ENCODE results near the gene SNRNP48.

The SNRNP48 gene

DNA sequence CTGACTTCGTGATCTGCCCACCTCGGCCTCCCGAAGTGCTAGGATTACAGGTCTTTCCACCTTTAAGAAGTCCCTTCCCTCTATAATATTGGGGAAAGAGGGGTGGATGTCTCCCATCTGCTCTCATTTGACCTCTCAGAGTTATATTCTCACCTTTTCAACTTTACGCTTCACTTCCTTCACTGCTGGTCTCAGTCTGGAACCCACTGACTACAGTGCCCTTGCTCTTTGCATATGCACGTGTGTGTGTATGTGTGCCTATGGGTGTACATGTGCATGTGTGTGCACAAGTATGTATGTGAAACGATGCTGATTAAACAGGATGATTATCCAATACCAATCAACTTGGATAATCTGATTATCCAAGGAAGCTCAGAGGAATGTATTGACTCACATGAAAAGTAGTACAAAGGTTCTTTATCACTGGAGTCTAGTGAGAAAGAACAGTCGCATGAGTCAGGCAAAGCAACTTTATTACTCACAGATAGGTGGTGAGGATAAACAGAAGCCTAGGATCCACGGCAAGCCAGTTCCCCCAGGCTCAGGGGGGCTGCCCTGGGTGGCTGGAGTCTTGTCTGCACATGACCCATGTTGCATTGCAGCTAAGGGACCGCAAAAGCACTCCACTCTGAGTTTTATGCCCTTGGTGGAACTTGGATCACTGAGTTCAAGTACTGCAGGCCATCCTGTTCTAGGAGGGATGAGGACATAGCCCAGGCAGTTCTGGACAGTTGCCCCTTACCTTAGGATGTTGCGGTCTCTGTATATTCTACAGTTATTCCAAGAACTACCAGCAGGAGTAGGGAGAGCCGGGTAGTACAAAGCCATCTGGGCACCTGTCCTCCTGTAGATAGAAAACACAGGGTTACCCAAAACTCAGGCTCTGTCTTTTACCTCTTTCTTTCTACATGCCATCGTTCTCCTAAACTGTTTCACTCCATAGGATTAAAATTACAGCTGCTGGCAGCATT, 50.9 kb downstream of the SNRNP48 start:
- no peak for DNase-seq (ENCODE audit: low read depth, low spot score)

GRCh38 chr6:7642791-7643190, 52.8 kb downstream of the SNRNP48 start:
- DNase-seq (ENCODE audit: low read depth, low spot score) = no peak

GRCh38 chr6:7644417-7644816, 54.4 kb downstream of the SNRNP48 start:
- DNase-seq (ENCODE audit: low read depth, low spot score) = no peak

DNA sequence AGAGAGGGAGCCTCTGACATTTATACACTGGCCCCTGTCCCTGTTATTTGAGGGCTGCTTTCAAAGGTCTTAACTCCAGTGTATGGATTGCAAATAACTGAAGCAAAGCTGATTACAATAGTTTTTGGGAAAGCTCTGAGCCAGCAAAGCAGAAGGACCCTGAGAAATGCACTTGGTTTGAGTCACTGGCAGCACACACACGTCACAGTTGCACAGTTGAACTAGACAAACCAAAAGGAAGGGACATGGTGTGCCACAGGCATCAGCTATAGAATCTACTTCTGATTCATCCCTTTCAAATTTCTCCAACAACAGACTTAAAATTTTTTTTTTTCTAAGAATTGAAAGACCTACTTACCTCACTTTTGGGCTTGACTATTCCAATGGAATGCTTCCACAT, 56.4 kb downstream of the SNRNP48 start:
- no peak for DNase-seq (ENCODE audit: low read depth, low spot score)

DNA sequence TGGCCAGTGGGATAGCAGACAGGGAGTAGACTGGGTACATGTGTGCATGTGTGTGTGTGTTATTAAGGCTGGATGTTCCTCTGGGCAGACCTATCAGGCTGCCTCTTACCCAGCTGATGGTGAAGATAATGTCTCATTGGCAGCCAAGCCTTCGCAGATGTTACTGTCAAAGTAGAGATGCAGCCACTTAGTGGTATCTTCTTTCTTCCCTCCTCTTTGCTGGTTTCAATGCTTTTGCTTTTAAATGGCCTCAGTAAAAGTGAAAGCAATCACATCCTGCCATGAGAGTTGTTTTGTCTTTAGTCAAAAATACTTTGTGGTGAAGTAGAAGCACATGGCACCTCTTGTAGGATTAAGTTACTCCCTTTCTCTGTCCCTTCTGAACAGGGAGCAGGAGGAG, 57.5 kb downstream of the SNRNP48 start:
- DNase-seq (ENCODE audit: low read depth, low spot score) = no peak

DNA sequence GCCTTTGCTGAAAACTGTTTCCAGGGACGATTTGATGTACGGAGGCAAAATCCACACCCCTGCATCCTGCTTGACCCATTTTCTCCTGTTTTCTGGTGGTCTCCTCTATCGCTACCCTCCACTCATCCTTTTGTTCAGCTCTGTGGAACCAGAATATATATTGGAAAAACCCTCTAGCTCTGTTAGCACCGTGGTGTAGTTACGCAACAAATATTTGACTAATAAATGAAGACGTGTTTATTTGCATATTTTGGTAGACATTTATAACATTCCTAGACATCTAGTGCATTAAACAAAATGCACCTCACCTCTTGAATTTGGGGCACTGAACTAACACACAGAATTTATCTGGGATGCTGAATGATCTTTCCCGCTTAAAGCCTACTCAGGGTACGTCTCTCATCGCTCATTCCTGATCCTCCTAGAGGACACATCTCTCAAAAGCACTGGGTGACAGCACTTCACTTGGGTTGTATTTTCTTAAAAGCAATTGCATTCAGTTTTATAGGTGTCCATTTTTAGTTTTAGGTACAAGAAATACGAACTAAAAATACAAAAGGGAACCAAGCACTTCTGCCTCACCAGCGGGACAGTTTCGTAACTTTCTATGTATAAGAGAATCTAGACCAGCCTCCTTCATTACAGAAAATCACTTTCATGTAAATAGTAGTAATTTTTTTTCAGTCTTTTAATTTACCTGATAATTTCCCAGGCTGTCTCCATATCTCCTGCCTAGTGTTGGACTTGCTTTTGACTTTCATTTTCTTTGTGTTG, 59.2 kb downstream of the SNRNP48 start:
- DNase-seq (ENCODE audit: low read depth, low spot score) = no peak

DNA sequence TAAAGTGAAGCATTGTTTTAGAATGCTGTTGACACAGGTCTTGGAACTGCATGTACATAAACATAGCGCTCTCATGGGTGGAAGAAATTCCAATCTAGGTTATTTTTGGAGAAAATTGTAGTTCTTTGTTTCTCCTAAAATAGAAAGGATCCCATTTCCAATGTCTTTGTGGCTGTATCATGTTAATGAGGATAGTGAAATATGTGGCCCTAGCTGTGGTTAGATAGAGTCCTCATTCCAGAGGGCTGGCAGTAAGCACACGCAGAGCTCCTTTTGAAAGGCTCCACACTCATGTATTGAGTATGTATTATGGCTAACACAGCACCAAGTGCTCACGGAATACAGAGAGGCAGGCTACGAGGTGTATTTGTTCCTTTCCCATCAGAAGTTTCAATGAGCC, 60.9 kb downstream of the SNRNP48 start:
- DNase-seq (ENCODE audit: low read depth, low spot score) = no peak

GRCh38 chr6:7652957-7653356, 63.0 kb downstream of the SNRNP48 start:
- DNase-seq (ENCODE audit: low read depth, low spot score) = no peak

- no peak for DNase-seq (ENCODE audit: low read depth, low spot score)
Observed at GRCh38 chr6:7656355-7656754, 66.4 kb downstream of the SNRNP48 start.

GRCh38 chr6:7658543-7658942, 68.5 kb downstream of the SNRNP48 start:
- no peak for DNase-seq (ENCODE audit: low read depth, low spot score)

DNA sequence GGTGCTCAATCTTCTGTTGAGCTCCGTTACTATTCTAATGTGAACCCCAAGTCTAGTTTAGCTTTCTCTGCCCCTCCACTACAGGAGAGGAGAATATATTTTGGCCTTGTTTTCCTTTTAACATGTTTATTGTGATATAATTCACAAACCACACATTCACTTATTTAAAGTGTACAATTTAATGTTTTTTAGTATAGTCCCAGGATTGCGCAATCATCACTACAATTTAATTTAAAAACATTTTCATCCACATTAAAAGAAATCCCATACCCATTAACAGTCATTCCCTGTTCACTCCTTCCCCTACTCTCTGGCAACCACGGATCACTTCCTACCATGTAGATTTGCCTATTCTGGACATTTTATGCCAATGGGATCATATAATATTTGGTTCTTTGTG, 71.4 kb downstream of the SNRNP48 start:
- DNase-seq (ENCODE audit: low read depth, low spot score) = no peak
